ENCODE results near the gene TBC1D21. TPM values are rescaled to one million over a fixed set of nuclear protein-coding genes. Genes with fewer than 3 reads are reported as not detected.

The TBC1D21 gene
- total and polyA plus RNA-seq, 2 of the 8 experiments (the other 6 are each of a cell fraction or from before 2014, with no cell fraction given), result not detected

- TF ChIP-seq NANOG (IDR thresholded peaks at IDR 0.05; ENCODE audit: insufficient read depth, low read depth, low read length, poor library complexity, severe bottlenecking), result no peak
- TF ChIP-seq HDAC2 (IDR thresholded peaks at IDR 0.05; ENCODE audit: borderline replicate concordance in 1 of 2, low read depth in 2 of 2, low read length in 2 of 2), result no peak
- TF ChIP-seq RNF2 (IDR thresholded peaks at IDR 0.05; ENCODE audit: borderline replicate concordance, low read depth, low read length, missing control alignments, poor library complexity, severe bottlenecking), result no peak
- TF ChIP-seq, protein P1, sequence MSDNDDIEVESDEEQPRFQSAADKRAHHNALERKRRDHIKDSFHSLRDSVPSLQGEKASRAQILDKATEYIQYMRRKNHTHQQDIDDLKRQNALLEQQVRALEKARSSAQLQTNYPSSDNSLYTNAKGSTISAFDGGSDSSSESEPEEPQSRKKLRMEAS (IDR thresholded peaks at IDR 0.05), result no peak
- TF ChIP-seq FOSL1 (IDR thresholded peaks at IDR 0.05; ENCODE audit: insufficient read depth, low read depth, low read length), result no peak
Measured at GRCh38 chr15:73930371-73930770, 57.0 kb downstream of the TBC1D21 start (continued).

Measured in H1 (cell line).